ENCODE data around the gene HNRNPUL1. TPM values are rescaled to one million over a fixed set of nuclear protein-coding genes. Genes with fewer than 3 reads are reported as not detected.
"Not testable (repeated sequence)": the region's sequence is repeated elsewhere in the genome, so short reads cannot be mapped to it uniquely, and the experiment has no call there.

HNRNPUL1 gene
- total RNA-seq, 1 donor from 2014 or later = 119 TPM

DNA sequence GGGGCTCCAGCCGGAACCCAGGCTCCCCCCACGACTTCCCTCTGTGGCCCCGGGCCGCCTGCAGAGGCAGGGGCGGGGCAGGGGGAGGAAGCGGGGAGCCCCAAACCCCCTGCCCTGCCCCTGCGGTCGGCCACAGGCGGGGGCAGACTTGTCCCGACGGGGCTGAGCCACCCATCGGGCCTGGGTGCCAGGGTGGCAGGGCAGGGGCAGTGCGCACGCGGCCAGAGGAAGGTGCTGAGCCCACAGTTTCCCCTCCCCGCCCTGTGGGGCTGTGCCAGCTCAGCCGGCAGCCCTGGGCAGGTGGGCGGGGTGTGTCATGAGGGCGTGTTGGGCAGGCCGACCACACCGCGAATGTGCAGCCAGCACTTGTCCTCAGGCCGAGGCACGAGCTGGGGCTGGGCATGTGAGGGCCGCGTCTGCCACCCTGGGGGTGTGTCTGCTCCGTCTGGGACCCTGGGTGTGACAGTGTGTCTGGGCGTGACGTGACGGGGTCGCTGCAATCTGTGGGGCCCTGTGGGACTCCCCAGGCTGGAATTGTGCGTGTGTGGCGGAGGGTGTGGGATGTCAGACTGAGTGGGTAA is 63.5 kb downstream of the HNRNPUL1 start:
- DNase-seq = peak; percentile 64

DNA sequence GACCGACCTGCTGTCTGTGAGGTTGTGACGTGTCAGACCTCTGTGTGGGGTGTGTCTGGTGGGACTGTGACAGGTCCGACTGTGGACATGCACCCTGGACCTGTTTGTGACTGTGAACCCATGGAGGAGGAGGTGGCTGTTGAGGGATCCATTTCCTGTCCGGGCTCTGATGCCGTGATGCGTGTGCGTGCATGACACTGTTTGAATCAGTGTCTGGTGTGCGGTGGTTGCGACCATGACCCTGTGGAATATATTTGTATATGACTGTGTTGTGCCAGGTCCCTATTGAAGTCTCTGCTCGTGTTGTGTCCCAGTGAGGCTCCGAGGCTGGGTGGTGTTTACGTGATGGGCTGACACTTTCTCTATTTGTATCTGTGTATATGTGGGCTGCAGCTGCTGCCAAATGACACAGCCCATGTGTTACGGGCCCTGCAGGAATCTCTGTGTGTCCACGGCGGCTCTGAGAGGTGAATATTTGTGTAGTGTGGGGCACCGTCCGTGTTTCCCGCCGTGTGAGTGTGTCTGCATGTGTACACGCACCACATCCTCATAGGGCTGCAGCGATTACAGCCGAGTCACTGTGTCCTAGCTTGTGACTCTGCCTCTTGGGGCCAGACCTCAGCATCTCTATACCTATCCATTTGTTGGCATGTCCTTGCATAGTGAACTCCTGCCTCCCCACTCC is 64.1 kb downstream of the HNRNPUL1 start:
- peak; percentile 45 for DNase-seq

DNA sequence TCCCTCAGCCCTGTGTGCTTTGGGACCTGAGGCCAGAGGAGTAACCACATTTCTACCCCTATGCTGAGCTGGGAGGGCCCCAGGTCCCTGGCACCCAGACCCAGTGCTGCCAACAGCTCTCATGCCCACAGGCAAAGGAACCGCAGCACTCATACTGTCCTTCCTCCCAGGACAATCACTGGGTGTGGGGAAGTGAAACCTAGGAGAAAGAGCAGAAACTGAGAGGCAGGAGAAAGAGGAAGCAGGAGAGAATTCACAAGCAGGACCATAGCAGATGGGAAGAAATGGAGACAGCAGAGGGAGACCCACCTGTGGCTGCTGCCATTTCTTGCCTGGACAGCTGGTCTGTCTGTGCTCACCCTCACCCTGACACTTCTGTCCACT is 64.7 kb downstream of the HNRNPUL1 start:
- no peak for DNase-seq

DNA sequence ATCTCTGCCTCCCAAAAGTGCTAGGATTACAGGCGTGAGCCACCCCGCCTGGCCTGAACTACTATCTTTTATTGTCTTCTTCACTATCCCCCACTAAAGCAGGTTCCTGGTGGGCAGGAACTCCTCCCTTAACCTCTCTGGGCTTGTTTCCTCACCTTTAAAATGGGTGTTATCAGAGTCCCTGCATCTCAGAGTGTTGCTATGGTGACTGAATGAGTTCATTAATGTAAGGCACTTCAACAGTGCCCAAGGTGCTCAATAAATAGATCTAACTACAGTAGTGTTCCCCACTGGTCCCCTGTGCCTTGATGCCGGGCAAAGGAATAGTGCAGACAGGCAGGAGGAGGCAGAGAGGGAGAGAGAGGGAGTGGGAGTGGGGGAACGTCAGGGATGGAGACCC is 66.3 kb downstream of the HNRNPUL1 start:
- DNase-seq = no peak

DNA sequence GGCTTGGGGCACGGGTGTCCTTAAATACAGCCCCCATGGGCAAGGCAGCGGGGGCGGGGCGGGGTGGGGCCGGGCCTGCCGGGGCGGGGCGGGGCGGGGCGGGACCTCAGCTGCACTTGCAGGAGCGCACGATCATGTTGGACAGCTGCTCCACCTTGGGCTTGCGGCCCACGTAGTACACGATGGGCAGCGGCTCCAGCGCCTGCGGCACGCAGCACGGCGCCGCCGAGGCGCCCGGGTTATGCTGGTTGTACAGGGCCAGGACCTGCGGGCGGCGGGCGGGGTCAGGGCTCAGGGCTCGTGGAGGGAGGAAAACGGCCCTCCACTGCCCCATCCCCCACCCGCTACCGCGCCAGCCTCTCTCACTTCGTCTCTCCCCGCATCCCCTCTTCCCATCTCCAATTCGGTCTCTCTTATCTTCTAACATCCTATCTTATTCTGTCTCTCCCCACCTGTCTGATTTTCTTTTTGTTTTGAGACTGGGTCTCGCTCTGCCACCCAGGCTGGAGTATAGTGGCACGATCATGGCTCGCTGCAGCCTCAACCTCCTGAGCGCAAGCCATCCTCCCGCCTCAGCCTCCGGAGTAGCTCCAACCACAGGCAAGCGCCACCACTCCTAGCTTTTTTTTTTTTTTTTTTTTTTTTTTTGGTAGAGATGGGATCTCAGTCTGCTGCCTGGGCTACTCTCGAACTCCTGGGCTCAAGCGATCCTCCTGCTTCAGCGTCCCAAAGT is 66.9 kb downstream of the HNRNPUL1 start:
- peak; percentile 47 for DNase-seq

DNA sequence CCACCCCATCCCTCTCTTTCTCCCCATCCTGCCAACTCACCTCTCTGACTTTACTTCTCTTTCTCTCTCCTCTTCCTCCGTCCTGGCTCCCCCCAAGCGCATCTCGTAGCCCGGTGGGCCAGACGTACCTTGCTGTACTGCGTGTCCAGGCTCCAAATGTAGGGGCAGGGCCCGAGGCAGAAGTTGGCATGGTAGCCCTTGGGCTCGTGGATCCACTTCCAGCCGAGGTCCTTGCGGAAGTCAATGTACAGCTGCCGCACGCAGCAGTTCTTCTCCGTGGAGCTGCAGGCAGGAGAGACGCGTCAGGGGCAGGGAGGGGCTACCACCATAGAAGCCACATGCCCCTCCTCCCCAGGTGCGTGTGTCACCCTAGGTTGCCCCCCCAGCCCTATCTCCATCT is 67.8 kb downstream of the HNRNPUL1 start:
- no peak for DNase-seq

DNA sequence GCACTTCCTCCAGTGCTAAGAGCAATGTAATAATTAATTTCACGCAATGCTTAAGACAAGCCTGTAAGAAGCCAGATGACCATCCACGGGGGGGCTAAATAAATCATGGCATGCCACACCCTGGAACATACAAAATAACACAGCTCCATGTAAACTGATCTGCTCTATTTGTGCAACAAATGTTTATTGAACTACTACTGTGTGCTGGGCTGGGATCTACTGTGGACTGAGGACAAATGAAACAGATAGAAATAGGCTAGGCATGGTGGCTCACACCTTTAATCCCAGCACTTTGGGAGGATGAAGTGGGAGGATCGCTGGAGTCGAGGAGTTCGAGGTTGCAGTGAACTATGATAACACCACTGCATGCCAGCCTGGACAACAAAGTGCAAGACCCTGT is 68.3 kb downstream of the HNRNPUL1 start:
- DNase-seq = no peak

DNA sequence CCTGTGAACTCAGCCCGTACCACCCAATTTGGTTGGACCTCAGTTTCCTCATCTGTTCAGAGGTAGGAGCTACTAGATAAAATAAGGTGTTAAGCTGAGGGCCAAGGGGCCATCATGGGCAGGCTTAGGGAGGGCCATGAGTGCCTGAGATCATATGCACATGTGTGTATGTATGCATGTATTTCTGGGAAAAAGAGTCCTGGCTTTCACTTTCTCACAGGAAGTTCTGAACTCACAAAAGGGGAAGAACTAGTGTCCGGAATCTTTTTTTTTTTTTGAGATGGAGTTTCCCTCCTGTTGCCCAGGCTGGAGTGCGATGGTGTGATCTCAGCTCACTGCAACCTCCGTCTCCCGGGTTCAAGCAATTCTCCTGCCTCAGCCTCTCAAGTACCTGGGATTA is 70.6 kb downstream of the HNRNPUL1 start:
- no peak for DNase-seq

DNA sequence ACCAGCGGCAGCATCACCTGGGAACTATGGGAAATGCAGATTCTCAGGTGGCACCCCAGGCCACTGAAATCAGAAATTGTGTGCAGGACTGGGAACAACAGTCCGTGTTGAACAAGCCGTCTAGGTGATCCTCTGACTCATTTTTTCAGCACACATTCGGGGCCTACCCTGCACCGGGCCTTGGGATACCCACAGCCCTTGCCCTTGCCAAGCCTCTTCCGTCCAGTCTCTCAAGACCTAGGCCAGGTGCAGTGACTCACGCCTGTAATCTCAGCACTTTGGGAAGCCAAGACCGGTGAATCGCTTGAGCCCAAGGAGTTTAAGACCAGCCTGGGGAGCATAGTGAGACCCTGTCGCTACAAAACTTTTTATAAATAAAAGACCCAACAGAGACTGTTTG is 71.3 kb downstream of the HNRNPUL1 start:
- DNase-seq = no peak

DNA sequence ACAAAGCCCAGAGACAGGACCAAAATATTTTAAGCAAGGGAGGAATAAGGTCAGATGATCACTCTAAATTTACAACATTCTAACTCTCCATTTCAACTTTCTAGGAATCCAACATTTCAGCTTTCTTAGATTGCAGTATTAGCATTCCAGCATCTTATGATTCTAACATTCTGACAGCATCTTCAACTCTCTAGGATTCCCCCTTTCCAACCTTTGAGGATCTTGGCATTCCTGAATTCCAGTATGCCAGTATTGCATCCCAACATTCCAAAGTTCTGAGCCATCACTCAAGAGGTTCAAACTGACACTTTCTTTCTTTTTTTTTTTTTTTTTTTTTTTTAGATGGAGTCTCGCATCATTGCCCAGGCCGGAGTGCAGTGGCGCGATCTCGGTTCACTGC is 75.8 kb downstream of the HNRNPUL1 start:
- no peak for DNase-seq

DNA sequence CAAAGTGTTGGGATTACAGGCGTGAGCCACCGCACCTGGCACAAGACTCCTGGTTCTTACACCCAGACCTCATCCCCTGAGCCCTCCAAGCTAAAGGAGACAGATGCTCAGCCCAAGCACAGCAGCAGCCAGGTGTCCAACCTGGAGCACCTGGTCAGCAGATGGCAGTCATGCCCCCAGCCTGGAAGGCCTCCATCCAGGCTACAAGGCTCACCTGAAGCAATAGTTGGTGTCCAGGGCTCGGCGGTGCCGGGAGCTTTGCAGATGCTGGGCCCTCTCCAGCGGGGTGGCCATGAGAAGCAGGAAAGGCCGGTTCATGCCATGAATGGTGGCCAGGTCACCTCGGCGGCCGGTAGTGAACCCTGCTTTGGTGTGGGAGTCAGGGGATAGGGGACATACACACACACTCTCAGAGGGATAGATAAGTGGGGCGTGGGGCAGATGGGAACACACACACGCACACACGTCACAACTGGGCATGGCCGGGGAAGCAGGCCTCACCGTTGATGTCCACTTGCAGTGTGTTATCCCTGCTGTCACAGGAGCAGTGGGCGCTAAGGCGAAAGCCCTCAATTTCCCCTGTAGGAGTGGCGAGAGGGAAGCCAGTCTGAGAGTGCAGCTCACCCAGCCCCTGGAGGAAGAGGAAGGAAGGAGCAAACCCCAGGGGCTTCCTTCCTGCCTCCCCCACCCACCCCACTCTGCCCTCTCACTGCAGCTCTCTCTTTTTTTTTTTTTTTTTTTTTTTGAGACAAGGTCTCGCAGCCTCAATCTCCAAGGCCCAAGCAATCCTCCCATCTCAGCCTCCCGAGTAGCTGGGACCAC is 77.7 kb downstream of the HNRNPUL1 start:
- DNase-seq = no peak

DNA sequence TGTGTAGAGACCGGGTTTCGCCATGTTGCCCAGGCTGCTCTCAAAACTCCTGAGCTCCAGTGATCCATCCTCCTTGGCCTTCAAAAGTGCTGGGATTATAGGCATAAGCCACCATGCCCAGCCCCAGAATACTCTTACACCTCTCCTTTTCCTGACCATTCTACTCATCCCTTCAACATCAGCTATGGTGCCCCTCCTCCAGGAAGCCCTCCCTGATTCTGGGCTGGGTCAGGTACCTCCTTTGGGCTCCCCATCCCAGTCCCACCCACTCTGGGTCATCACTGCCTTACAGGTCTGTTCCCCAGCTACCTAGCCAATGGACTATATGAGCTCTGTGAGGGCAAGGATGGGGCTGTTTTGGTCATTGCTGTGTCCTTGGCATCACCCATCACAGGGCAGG is 80.0 kb downstream of the HNRNPUL1 start:
- DNase-seq = no peak

DNA sequence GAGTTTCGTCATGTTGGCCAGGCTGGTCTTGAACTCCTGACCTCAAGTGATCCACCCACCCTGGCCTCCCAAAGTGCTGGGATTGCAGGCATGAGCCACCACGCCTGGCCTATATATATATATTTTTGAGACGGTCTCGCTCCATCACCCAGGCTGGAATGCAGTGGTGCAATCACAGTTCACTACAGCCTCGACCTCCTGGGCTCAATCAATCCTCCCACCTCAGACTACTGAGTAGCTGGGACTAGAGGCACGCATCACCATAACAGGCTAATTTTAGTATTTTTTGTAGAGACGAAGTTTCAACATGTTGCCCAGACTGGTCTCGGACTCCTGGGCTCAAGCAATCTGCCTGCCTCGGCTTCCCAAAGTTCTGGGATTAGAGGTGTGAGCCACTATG is 82.7 kb downstream of the HNRNPUL1 start:
- DNase-seq = not testable (repeated sequence)

DNA sequence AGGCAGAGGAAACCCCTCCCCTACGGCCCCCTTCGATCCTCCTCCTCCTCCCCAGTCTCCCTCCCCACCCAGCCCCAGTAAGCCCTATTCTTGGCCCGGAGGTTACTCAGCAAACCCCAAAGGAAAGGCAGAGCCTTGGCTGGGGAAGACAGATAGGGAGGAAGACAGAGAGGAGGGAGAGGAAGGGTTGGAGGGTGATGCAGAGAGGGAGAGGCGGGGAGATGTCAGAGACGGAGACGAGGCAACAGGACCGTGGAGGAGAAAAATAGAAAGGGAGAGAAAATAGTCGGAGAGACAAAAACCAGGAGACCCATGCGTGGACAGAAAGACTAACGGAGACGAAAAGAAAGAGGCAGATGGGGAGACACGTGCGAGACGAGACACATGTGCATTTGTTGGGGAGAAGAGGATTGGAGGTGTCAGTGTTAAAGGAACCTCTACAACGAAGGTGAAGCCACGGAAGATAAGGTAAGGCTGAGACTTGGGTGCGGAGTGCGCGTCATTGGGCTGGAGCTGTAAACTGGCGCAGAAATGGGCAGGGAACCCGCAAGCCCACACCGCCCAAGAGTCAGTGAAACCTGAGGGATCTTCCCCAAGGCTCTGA is 86.7 kb downstream of the HNRNPUL1 start:
- DNase-seq = no peak

DNA sequence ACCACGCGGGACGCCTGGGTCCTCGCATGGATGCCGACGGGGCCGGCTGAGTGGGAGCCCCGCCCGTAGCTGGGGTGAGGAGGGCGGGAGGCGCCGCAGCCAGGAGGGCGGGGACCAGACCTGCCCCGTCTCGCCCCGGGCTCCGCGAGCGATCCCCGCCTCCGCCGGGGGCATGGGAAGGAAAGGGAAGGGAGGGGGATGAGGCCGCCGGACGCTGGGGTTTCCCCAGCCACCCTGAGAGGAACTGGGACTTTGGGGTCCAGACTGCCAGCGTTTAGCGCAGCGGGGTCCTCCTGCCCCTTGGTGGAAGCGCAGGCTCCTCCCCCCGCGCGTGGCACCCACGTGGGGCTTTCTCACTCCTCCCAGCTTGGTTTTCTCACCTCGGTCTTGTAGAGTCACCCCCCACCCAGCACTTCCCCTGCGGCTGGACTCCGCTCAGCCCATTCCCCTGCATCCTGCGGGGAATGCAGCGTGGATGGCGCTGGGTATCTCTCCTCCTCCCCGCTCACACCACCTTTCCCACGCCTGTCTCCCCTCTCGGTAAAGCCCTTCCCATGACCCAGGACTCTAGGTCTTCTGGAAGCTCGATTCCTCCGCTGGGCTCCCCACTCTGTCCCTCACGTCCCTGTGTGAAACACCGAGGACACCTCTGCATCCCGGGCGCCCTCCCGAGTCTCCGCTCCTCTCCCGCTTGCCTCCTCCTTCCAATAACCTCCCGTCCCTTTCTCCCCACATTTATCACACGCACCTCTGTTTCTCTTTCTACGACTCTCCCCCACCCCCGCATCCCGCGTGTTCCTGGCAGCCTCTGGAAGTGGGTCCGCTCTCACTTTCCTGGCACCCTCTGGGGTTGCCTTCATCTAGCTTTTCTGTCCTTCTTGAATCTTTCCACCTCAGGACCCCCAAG is 87.4 kb downstream of the HNRNPUL1 start:
- DNase-seq = peak; percentile 32

DNA sequence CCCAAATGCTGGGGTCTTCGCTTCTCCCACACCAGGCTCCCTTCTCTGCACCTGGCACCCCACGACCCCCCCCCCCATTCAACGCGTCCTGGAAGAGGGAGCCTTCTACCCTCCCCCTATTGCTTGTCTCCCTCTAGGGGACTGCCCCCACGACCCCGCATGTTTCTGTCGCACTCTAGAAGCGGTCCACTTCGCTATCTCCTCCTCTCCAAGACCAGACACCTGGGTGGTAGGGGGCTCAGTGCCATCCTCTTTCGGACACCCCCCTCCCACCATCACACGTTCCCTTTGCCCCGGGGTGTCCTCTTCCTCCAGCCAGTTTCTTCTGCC is 88.1 kb downstream of the HNRNPUL1 start:
- no peak for DNase-seq

DNA sequence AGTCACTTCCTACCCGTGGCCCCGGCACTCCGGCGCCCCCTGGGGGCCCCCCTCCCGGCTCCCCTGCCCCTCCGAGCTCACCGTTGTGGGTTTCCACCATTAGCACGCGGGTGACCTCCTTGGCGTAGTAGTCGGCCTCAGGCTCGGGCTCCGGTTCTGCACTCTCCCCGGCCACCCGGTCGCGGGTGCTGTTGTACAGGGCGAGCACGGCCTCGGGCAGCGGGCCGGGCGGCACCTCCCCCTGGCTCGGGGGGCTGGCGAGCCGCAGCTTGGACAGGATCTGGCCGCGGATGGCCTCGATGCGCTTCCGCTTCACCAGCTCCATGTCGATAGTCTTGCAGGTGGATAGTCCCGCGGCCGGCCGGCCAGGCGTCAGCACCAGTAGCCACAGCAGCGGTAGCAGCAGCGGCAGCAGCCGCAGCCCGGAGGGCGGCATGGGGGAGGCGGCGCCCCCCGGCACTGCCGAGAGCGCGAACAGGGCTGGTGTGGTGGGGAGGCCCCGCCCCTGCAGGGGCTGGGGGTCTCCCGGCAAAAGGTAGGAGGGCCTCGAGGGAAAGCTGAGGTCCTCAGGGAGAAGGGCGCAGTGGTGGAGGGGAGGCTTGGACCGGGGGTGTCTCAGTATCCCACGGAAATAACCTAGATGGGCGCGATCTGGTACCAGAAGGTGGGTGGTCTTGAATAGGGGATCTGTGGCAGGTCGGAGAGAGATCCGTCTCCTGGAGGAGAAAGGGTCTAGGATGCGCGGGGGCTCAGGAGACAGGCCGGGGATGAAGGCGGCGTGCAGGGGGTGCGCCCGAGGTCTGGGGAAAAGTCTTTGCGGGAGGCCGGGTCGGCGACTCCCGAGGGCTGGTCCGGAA is 88.7 kb downstream of the HNRNPUL1 start:
- DNase-seq = peak; percentile 32

DNA sequence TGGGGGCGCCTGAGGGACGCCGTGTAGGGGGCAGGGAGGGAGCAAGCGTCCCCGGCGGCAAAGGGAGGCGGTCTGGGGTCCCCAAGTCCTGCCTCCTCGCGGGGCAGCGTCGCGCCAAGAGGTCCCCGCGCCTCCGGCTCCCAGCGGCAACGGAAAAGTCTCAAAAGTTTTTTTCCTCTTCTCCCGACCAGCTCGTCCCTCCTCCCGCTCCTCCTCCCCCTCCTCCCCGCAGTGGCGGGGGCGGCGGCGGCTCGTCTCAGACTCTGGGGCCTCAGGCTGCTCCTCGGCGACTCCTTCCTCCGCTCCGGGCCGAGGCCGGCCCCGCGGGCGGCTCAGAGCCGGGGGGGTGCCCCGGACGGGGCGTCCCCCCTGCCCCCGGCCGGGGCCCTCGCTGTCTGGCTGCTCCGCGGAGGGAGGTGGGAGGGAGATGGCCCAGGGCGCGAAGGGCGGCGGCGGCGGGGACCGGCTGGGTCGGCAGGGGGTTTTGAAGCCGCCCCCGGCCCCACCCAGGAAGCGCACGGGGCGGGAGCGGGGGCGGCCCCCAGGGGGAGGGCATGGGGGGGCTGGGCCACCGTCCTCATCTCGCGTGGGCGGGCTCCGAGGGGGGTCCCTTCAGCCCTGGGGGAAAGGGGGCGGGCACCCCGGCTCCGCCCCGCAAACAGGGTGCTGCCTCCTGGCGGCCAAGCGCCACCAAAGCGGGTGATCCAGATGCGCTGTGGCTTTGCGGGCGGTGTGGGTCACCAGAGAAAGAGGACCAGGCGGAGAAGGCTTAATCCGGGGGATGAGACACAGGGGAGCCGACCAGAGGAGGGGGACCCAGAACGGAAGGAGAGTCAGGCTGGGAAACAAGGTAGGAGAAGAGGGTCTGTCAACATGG is 89.5 kb downstream of the HNRNPUL1 start, which contains the start of gene TGFB1:
Gene TGFB1, minus strand, starts transcription at position 457 of the 877 bp plus-strand sequence. CDS start 878 bp downstream, outside the sequence.
- peak; percentile 79 for DNase-seq

DNA sequence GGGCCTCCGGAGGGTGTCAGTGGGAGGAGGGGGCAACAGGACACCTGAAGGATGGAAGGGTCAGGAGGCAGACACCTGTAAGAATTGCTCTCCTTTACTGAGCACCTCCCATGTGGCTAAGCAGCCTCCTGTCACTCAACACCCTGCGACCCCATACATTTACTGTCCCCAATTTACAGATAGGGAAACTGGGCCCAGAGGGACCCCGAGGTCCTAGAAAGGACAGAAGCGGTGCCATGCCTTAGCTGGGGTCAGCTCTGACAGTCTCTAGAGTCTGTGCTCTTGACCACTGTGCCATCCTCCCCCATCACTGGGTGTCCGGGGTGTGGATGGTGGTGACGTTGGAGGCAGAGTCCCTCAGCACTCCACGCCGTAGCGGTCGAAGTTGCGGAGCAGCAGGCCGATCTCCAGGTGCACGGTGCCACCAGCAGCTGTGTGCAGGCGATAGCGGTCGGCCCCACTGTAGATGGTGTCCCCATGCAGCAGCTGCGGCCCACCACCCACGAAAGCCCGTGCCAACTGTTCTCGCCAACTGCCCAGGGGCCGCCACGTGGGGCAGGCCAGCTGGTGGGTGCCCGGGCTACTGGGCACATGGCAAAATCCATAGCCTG is 90.3 kb downstream of the HNRNPUL1 start:
- no peak for DNase-seq

Data from tongue (tissue), 2 donors.